HG03097 (cell line): ENCODE results near the gene IL1R1.

Experiments
- ATAC-seq: cut with Tn5 transposase; IDR thresholded peaks from one replicate; pipeline ENCODE4 v1.9.1; 2021; ENCODE audit not compliant: unreplicated experiment, low FRiP score

Gene IL1R1

GRCh38 chr2:102166189-102166845, 23.8 kb downstream of the IL1R1 start:
- ATAC-seq, result no peak

DNA sequence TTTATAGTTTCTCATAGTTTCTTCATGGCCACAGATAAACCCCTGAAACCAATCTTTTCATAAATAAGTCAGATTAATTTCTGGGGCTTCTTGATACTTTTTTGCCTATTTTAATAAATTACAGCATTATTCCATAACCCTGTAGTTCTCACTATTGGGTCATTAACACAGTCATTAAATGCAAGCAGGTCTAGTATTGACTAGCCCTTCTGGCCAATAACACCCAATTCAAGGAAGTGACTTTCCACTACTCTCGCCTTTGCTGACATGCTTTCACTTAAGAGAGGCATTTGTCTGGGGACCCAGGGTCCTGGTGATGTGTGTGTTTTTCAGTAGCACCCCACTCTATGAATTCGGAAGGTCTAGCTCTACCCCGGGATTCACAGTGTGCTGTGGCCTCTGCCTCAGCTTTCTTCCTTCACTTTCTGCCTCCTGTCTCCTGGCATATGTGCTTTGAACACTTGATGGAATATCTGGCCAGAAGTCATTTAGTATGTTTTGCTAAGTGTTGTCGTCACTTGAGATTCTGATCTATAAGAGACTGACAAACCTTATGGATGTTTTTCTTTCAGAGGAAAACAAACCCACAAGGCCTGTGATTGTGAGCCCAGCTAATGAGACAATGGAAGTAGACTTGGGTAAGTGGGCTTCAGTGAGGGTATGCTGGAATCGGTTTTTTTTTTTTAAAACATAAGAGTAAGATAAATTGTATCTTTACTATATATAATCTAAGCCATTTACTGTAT, 25.7 kb downstream of the IL1R1 start:
- ATAC-seq, result no peak

- ATAC-seq, result no peak
Measured at GRCh38 chr2:102171946-102172345, 29.4 kb downstream of the IL1R1 start.

GRCh38 chr2:102172745-102173144, 30.2 kb downstream of the IL1R1 start:
- no peak for ATAC-seq

- no peak for ATAC-seq
Measured at GRCh38 chr2:102176172-102176571, 33.6 kb downstream of the IL1R1 start.

- no peak for ATAC-seq
Measured at GRCh38 chr2:102177814-102178478, 35.4 kb downstream of the IL1R1 start.

- ATAC-seq, result no peak
Measured at GRCh38 chr2:102179061-102179460, 36.5 kb downstream of the IL1R1 start.

DNA sequence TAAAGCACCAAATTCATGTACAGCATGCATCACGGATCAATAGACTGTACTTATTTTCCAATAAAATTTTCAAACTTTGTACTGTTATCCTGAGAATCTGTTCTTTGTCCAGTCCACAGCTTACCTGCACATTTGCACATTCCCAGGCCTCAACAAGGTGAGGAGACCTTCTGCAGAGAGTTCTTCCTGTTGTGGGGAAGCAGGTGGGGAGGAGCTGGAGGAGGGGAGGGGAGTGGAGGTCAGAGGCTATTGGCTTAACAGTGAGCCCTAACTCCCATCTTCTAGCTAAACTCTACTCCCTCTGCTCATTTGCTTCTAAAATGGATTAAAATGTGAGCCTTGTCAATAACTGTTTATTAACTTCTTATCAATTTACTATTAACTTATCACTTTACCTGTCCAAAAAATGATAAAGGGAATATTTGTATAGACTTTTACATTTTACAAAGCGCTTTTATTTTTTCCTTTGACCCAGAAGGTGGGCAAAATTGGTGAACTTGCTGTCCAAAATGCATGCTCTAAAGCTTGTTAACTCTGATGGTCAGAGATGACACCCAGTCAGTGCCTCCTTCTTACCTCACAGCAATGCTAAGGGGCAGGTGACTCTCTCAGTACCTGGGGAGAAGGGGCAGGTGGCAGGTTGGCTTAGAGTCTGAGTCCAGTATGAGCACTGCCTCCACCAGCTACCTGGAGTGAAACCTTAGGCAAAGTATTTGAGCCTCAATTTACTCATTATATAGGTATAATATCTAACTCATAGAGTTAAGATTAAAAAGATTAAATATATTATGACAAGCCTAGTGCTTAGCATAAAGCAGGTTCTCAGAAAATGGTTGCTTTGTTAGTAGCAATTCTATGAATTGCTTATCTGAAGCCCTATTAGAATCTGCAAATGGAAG, 37.5 kb downstream of the IL1R1 start:
- ATAC-seq, result no peak

GRCh38 chr2:102180687-102180999, 38.1 kb downstream of the IL1R1 start:
- no peak for ATAC-seq

- ATAC-seq, result no peak
Measured at GRCh38 chr2:102181376-102181775, 38.8 kb downstream of the IL1R1 start.

GRCh38 chr2:102181919-102182635, 39.5 kb downstream of the IL1R1 start:
- ATAC-seq, result no peak

DNA sequence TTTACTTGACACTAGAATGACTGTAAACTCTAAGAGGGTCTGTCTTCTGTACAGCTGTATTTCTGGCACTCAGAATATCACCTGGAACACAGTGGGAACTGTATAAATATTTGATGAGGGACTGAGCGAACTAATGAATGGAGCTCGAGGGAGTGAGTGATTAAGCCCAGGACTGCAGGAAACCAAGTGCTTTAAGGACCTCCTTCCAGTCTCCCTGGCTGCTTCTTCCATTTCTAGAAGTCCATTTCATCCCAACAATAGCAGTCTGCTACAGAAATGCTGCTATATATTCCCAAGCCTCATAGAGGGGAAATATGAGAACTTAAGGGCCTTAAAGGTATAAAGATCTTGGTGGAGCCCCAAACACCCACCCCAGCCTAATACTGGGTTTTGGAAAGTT, 41.5 kb downstream of the IL1R1 start:
- ATAC-seq, result no peak

- ATAC-seq, result no peak
Measured at GRCh38 chr2:102184568-102184967, 42.0 kb downstream of the IL1R1 start.

GRCh38 chr2:102185347-102185746, 42.8 kb downstream of the IL1R1 start:
- ATAC-seq, result no peak

- ATAC-seq, result no peak
Measured at GRCh38 chr2:102186791-102187495, 44.4 kb downstream of the IL1R1 start, which contains the start of gene IL1RL2. Gene IL1RL2, plus strand, starts transcription at chr2:102187023. Its CDS starts 845 bp downstream, at chr2:102187868.

DNA sequence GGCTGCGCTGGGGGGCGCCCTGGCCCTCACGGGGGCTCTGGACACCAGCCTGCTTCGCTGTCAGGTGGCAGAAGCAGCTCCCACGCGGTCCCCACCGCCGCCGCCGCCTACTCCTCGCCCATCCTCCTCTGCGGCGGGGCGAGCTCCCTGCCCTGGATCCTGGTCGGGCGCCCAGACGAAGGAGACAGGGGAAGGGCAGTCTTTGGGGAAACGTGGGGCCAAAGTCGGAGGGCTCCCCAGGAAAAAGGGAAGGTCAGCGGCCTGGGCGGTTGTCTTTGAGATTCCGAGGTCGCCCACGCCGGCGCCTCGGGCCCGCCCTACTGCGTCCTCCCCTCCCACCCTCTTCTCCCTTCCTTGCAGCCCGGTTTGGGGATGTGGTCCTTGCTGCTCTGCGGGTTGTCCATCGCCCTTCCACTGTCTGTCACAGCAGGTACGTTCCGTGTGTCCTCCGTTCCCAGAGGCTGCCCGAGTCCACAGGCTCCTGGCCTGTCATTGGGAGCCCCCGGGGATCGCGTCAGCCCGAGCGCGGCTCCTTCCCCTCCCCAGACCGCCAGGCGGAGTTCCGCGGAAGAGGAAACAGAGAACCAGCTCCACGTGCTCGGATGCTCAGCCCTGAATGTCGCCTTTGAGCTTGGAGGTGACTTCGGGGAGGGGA, 45.1 kb downstream of the IL1R1 start:
- no peak for ATAC-seq

DNA sequence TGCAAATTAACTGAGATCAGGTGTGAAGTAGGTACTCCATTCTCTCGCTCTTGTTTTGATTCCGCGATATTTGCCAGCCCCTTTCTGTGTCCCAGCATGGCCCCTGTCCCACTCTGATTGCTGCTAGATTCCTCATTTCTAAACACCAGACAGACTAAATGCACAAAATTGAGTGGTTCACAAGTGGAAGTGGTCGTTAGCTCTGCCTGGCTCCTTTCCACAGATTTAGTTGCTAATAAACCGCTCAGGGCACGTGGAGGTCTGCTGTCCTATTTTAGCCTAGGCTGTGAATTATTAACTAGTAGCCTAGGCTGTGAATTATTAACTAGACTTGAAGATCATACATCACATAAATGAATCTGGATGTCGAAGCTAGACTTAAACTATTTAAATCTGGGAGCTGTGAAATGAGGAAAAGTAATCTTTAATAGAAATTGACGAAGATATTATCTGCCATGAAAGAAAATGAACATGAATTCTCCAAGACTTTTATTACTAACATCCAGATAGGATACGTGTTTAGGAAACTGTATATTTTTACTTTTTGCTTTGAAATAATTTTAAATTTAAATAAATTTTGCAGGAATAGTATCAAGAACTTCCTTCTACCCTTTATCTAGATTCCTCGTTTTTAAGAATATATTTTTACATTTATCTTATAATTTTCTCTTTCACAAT, 48.0 kb downstream of the IL1R1 start:
- no peak for ATAC-seq

DNA sequence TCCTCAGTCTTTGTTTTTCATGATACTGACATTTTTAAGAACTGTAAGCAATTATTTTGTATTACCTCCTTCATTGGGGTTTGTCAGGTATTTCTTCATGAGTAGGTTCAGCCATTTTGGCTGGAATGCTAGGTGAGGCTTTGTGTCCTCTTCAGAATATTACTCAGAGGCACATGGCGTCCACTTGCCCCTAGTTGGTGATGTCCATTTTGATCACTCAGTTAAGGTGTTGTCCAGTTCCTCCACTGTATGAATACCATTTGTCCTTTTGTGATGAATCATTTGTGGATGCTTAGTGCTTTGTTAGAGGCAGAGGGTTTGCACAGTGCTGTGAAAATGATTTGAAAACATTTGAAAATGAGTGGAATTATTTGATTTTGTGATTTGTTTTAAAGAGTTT, 49.0 kb downstream of the IL1R1 start:
- no peak for ATAC-seq

GRCh38 chr2:102193074-102193473, 50.5 kb downstream of the IL1R1 start:
- ATAC-seq, result no peak
